ENCODE data around the gene SMARCB1.
"Not testable (repeated sequence)": the region's sequence is repeated elsewhere in the genome, so short reads cannot be mapped to it uniquely, and the experiment has no call there.

Gene SMARCB1

DNA sequence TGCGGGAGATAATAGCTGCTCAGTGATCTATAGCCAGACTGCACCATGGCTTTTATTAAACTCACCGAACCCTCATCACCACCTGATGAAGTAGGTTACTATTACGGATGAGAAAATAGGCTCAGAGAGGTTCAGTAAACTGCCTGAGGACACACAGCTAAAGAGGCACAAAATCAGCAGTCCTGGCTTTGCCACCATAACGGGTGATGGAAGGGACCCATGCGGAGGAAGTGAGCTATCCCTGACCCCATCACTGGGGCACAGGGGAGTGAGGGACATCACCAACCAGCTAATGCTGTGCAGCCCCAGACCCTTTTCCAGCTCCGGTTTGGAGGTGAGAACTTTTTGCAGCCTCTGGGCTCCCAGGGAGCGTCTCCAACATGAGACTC lies 59.3 kb downstream of the SMARCB1 start:
- DNase-seq (ENCODE audit: low spot score): no peak

DNA sequence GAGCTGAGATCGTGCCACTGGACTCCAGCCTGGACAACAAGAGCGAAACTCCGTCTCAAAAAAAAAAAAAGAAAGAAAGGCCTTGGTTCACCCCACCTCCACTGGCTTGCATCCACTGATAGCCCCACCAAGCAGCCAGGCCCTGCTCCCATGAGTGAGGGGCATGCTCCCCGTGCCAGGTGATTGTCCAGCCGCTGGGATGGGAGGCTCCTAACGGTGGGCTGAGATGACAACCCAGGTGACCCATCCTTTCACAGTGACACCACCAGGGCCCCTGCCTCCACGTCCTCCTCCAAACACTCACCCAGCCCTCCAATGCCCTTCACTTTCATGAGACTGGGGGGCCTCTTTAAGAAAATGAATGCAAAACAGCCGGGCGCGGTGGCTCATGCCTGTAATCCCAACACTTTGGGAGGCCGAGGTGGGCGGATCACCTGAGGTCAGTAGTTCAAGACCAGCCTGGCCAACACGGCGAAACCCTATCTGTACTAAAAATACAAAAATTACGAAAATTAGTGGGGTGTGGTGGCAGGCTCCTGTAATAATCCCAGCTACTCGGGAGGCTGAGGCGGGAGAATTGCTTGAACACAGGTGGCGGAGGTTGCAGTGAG lies 60.6 kb downstream of the SMARCB1 start:
- DNase-seq (ENCODE audit: low spot score): no peak

DNA sequence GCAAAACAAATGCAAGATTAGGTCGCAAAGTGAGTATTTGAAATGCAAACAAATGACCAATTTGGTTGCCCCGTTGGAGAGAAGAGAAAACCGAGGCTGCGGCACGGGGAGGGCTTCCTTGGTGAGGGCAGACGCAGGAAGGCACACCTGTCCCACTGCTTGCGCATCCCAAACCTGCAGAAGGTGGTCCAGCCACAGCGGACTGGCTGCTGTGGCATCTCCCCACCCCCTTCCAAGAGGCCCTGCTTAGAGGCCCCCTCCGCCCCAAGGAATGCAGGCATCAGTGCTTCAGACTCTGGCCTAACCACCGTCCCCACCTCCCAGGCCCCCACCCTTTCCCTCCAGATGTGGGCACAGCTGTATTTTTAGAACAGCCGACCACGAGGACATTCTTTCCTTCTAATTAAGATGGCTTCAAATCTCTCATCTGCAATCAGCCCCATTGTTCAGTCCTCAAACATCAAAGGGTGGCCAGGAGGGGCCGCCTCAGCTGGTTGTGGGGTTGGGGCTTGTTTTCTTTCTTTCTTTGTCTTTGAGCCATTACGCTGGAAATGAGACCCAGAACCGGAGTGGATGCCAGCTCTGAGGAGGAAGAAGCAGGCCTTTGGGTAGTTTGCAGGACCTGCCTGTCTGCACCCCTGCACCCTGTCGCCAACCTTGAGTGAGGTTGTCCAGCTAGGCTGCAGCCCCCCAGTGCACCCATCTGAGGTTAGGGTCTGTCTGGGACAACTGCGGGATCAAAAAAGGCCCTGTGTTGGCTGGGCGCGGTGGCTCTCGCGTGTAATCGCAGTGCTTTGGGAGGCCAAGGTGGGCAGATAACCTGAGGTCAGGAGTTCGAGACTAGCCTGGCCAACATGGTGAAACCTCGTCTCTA lies 61.5 kb downstream of the SMARCB1 start:
- DNase-seq (ENCODE audit: low spot score): no peak

GRCh38 chr22:23849009-23850006 lies 62.5 kb downstream of the SMARCB1 start:
- DNase-seq (ENCODE audit: low spot score): peak; percentile 52

DNA sequence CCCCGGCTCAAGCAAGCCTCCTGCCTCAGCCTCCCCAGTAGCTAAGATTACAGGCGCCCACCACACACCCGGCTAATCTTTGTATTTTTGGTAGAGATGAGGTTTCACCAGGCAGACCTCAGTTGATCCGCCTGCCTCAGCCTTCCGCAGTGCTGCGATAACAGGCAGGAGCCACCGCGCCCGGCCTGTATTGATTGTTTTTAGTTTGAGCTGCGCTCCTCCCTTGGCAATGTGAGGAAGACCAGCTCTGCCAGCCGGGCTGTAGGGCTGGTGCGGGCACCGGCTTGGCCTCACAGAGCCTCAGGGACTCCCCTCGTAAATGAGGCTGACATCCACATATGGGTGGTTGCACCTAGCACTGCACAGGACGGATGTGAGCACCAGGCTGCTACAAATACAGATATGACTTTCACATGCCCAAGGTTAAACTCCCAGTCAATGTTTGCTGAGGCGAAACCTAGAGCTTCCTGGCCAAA lies 63.4 kb downstream of the SMARCB1 start:
- DNase-seq (ENCODE audit: low spot score): no peak

DNA sequence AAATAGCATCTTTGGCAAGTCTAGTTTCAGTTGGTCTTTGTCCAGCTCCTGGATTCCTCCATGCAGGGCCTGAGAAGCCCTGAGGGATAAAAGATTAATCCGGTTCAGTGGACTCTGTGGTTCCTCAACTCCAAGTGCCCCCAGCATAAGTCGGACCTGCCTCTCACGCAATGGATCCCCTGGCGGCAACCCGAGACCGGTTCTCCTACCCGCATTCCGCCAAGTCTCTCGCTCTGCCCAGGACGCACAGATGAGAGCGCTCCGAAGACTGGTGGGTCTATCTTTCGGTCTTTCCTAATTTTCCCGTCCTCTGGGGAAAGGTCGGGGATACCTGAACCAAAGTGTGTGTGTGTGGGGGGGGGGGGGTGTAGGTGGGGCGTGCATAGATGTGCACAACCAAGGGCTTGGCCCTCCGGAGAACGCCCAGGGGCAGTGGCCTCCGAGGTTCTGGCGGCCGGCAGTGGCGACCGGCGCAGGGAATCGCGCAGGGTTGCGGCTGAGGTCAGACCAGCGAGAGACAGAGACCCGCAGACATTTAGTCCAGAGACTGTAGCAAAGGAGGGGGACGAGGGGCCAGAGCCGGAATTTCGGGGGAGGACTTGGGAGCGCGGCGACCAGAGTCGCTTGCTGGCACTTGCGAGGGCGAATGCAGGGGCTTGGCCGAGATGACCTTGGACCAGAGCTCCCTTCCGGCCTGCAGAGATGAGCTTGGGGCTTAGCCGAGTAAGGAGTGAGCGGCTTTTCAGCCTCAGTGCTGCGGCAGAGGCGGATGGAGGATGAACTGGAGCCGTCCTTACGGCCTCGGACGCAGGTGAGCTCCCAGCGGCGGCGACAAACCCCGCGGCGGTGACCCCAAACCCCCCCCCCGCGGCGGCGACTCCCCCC lies 70.2 kb downstream of the SMARCB1 start:
- peak; percentile 35 for DNase-seq (ENCODE audit: low spot score)

DNA sequence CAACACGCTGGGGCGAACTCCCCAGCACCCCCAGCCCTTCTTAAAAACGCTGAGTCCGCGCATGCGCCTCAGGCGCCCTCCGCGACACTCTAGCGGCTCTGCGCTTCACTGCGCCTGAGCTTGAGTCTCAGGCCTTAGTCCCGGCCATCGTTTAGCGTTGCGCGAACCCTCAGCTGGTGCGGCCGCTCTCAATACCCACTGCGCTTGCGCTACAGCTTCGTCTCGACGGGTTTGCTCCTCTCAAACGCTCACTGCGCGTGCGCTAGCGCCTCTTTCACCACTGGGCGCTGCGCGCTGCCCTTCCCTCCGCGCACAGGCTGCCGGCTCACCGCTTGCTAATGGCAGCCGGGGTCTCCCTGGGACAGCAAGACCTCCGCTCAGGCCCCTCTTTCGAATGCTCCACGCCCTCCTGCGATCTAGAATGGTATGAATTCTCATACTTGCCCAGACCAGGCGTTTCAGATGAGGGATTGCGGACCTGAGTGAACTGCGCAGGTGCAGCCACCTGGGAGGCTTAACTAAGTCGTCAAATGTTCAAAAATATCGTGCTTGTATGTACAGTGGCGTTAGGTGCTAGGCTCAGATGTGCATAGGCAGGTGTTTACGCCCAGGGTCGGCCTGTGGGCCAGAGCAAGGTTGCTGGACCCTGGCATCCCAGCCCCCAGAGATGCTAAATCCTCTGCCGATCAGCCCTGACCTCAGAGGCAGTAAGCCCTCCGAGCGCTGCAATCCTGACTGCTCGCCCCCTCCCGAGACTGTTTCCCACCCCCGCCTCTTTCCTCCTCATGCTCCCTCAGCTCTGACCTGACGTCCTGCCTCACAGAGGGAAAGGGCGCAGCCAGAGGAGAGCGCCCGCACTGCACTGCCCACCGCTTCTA lies 71.1 kb downstream of the SMARCB1 start, which contains the start of gene SLC2A11:
SLC2A11 (plus strand) TSS at position 270 of the 878 bp plus-strand sequence; CDS start at position 395, 125 bp downstream.
- peak; percentile 96 for DNase-seq (ENCODE audit: low spot score)

GRCh38 chr22:23858484-23858815 lies 71.7 kb downstream of the SMARCB1 start:
- no peak for DNase-seq (ENCODE audit: low spot score)

- DNase-seq (ENCODE audit: low spot score): no peak
These were observed 72.4 kb downstream of the SMARCB1 start for GRCh38 chr22:23859201-23859600.

DNA sequence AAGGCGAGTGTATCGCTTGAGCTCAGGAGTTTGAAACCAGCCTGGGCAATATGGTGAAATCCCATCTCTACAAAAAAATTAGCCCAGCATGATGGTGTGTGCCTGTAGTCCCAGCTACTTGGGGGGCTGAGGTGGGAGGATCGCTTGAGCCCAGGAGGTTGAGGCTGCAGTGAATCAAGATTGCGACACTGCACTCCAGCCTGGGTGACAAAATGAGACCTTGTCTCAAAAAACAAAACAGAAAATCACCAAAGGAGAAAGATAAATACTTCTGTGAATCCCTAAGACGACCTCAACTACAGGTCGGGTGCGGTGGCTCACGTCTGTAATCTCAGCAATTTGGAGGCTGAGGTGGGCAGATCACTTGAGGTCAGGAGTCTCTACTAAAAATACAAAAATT lies 73.4 kb downstream of the SMARCB1 start:
- not testable (repeated sequence) for DNase-seq (ENCODE audit: low spot score)

DNA sequence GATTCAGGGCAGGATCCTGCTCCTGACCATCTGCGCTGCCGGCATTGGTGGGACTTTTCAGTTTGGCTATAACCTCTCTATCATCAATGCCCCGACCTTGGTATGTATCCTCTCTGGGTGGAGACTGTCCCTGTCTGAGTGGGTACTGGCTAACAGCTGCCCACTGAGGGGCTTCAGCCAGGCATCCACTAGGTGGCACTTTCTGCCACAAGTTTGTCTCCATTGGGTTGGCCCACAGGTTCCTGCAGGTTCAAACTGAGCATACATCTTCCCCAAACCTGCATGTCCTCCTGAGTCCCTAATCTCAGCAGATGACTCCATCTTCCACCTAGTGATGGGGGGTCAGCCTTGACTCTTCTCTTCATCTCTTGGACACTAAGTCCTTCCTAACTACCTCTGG lies 75.3 kb downstream of the SMARCB1 start:
- no peak for DNase-seq (ENCODE audit: low spot score)

DNA sequence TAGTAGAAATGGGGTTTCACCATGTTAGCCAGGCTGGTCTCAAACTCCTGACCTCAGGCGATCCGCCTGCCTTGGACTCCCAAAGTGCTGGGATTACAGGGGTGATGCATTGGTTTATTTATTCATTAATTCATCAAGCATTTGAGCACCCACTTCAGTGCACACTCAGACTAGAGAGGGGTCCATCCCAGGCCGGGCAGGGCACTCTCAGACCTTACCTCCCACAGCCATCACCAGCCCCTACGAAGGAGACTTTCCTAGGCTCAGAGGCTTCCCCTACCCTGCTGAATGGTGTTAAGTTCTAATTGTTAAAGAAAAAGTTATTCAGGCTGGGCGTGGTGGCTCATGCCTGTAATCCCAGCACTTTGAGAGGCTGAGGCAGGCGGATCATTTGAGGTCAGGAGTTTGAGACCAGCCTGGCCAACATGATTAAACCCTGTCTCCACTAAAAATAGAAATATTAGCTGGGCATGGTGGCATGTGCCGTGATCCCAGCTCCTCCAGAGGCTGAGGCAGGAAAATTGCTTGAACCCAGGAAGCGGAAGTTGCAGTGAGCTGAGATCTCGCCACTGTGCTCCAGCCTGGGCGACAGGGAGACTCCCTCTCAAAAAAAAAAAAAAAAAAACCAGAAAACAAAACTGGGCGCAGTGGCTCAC lies 77.9 kb downstream of the SMARCB1 start:
- not testable (repeated sequence) for DNase-seq (ENCODE audit: low spot score)

DNA sequence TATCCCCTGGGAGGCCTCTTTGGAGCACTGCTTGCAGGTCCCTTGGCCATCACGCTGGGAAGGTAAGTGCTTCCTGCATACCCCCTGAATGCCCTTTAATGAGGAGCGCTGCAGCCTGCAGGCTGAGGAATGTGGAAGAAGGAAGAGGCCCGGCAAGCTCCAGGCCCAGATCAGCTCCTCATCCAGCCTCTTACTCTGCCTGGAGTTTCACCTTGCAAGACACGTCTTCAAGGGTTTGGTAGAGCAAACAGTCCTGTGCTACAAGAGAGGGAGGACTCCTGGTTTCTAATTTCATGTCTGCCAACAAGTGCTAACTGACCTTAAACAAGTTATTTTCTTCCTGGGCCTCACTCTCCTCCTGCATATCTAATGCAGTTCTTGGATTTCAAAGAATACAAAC lies 81.8 kb downstream of the SMARCB1 start:
- DNase-seq (ENCODE audit: low spot score): no peak

GRCh38 chr22:23874871-23875270 lies 88.1 kb downstream of the SMARCB1 start:
- no peak for DNase-seq (ENCODE audit: low spot score)

- no peak for DNase-seq (ENCODE audit: low spot score)
These were observed 89.0 kb downstream of the SMARCB1 start for GRCh38 chr22:23875801-23876200.

- no peak for DNase-seq (ENCODE audit: low spot score)
These were observed 90.8 kb downstream of the SMARCB1 start for GRCh38 chr22:23877566-23877965.

GRCh38 chr22:23878219-23878618 lies 91.5 kb downstream of the SMARCB1 start:
- DNase-seq (ENCODE audit: low spot score): peak; percentile 37

DNA sequence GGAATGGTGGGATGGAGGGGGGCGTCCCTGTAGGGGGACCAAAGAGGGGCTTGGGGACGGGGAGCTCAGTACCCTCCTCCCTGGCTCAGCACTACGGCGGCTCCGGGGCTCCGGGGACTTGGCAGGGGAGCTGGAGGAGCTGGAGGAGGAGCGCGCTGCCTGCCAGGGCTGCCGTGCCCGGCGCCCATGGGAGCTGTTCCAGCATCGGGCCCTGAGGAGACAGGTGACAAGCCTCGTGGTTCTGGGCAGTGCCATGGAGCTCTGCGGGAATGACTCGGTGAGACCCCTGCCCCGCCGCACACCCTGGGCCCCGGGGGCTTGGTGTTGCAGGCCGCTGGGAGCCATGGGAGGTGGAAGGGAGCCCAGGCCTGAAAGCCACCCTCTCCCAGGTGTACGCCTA lies 95.6 kb downstream of the SMARCB1 start:
- no peak for DNase-seq (ENCODE audit: low spot score)

- no peak for DNase-seq (ENCODE audit: low spot score)
These were observed 96.9 kb downstream of the SMARCB1 start for GRCh38 chr22:23883658-23884057.

DNA sequence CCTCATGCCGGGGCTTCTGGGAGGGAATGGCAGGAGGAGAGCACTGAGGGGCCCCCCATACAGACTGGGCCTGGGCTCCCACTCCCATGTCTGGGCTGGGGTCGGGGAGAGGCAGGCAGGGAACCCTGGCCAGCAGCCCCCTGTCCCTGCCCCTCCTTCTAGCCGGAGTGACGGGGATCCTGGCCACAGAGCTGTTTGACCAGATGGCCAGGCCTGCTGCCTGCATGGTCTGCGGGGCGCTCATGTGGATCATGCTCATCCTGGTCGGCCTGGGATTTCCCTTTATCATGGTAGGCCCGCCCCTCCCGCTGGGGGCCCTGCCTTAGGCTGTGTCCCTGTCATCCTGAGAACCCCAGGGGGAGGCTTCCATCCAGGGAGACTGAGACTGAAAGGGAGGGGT lies 97.4 kb downstream of the SMARCB1 start:
- no peak for DNase-seq (ENCODE audit: low spot score)
